ENCODE data around the gene NSG1.

- TF ChIP-seq CTCF (IDR thresholded peaks at IDR 0.05) (no peak), POLR2A (IDR thresholded peaks at IDR 0.05) (no peak), POLR2AphosphoS5 (IDR thresholded peaks at IDR 0.05) (no peak), EP300 (IDR thresholded peaks at IDR 0.05) (no peak)
Measured at GRCh38 chr4:4417886-4418285, 31.0 kb downstream of the NSG1 start.

All from gastroesophageal sphincter (tissue), 3 donors.